Upper lobe of left lung (tissue), 4 donors: ENCODE results near the gene SUPT3H.

Source experiments
- CTCF ChIP-seq, 6 experiments: fragments of 450-650 bp in 4 of 6; fragments of 200-600 bp in 2 of 6; sonication (generic) in 2 of 6; IDR thresholded peaks; one replicate each; pipeline ENCODE4 v1.5.1; 2016 to 2019; ENCODE audit warnings: antibody characterized with exemption in 6 of 6
- POLR2A ChIP-seq, 4 donors: fragments of 450-650 bp; IDR thresholded peaks; one replicate each; pipeline ENCODE4 v1.5.1; 2016 to 2017; ENCODE audit warnings: antibody characterized with exemption in 4 of 4, mild to moderate bottlenecking in 2 of 4

- TF ChIP-seq CTCF (IDR thresholded peaks at IDR 0.05) (no peak), POLR2A (IDR thresholded peaks at IDR 0.05) (no peak)
These were observed 540.5 kb downstream of the SUPT3H start for GRCh38 chr6:44837255-44837654.
